Natural killer cell (primary cell): Measurements from ENCODE around the gene LRP1B. TPM values are rescaled to one million over a fixed set of nuclear protein-coding genes. Genes with fewer than 3 reads are reported as not detected.

Source experiments
- ATAC-seq, 3 donors: fragments of 150-1000 bp in 2 of 3; fragments of 200-7000 bp in 1 of 3; cut with Tn5 transposase; 1 replicate in 1 of 3; 2 replicates in 2 of 3; pipeline ENCODE4 v1.10.0; 2021; ENCODE audit warnings: mild to moderate bottlenecking in 2 of 3, moderate library complexity in 2 of 3
- DNase-seq, 2 donors: peaks; one replicate each; pipeline versions ENCODE4 v3.0.0 to v3.0.0-alpha.2; 2013 to 2021; ENCODE audit warnings: mixed read lengths in 1 of 2
- H3K27ac ChIP-seq: one replicate; pipeline ENCODE4 v1.5.1; 2013; ENCODE audit warnings: mild to moderate bottlenecking, low read length
- H3K27me3 ChIP-seq: one replicate; pipeline ENCODE4 v1.6.1; 2013; ENCODE audit warnings: low read length; ENCODE audit not compliant: control insufficient read depth, insufficient read depth
- H3K36me3 ChIP-seq: one replicate; pipeline ENCODE4 v1.6.1; 2013; ENCODE audit warnings: low read length; ENCODE audit not compliant: control insufficient read depth, insufficient read depth
- H3K4me1 ChIP-seq: one replicate; pipeline ENCODE4 v1.6.1; 2013; ENCODE audit warnings: low read length; ENCODE audit not compliant: control insufficient read depth, insufficient read depth
- H3K4me3 ChIP-seq: one replicate; pipeline ENCODE4 v1.5.1; 2013; ENCODE audit warnings: low read length
- H3K9me3 ChIP-seq: one replicate; pipeline ENCODE4 v1.6.1; 2013; ENCODE audit warnings: low read length; ENCODE audit not compliant: control insufficient read depth, insufficient read depth
- H3K27ac Mint-ChIP-seq, 2 donors: one replicate each; pipeline ENCODE4 v1.8.0; 2022; ENCODE audit warnings: mild to moderate bottlenecking in 2 of 2, mixed read lengths in 2 of 2, moderate library complexity in 1 of 2
- H3K27me3 Mint-ChIP-seq, 2 donors: one replicate each; pipeline ENCODE4 v1.8.0; 2022; ENCODE audit warnings: low read depth in 2 of 2, mixed read lengths in 2 of 2
- H3K36me3 Mint-ChIP-seq: one replicate; pipeline ENCODE4 v1.8.0; 2022; ENCODE audit warnings: mixed read lengths
- H3K4me1 Mint-ChIP-seq, 2 donors: one replicate each; pipeline ENCODE4 v1.8.0; 2022; ENCODE audit warnings: mixed read lengths in 2 of 2
- H3K4me3 Mint-ChIP-seq: one replicate; pipeline ENCODE4 v1.8.0; 2022; ENCODE audit warnings: mild to moderate bottlenecking, moderate library complexity, mixed read lengths
- H3K9me3 Mint-ChIP-seq, 2 donors: one replicate each; pipeline ENCODE4 v1.8.0; 2022; ENCODE audit warnings: mixed read lengths in 2 of 2
- WGBS: methylation state at CpG from one replicate; pipeline ENCODE4 v1.1.7; 2013; ENCODE audit warnings: missing lambda C conversion rate; ENCODE audit not compliant: insufficient coverage; 5-methylcytosine and 5-hydroxymethylcytosine counted together
- intact Hi-C: fragments of 100-400 bp; cut with micrococcal nuclease; formaldehyde crosslinking; loops from one replicate; pipeline ENCODE4 v1.14.2; 2022
- total RNA-seq, 4 donors: library from RNA; stranded (reverse); fragments of 120-200 nt in 1 of 4; gene quantifications; one replicate each; pipeline versions ENCODE4 v1.2.3 to v1.2.4, GENCODE V29; 2013 to 2022
- TF ChIP-seq, protein P1 (sequence below): fragments of 200-600 bp; IDR thresholded peaks from one replicate; pipeline ENCODE4 v1.8.0; 2022; ENCODE audit warnings: antibody characterized with exemption

Gene LRP1B
- total RNA-seq, 3 donors from 2014 or later (not counting 1 experiment from before 2014, with no cell fraction given) = 0.05 TPM; not detected in 2

DNA sequence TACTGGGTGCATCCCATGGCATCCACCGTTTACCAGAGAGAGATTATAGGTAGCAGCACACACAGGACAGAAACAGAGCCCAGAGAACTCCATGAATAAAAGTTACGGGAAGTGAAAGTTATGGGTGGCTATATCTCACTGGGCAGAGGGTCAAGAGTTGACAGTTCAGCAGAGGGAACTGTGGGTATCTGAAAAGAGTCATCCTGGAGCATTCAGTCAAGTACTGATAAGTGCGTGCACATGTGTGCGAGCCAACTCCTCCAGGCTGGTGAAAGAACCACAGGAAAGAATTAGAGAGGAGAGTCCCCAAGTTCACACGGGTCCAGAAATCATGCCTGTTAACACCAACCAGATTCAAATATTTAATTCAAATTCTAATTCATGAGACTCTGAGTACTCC, 1588.2 kb downstream of the LRP1B start:
- no peaks in the 10 kb centered on the region for H3K36me3 ChIP-seq
- H3K4me1 ChIP-seq = no peaks in the 10 kb centered on the region
- intact Hi-C loops = no loop called here
- H3K9me3 ChIP-seq = peaks cover 3% of the 10 kb centered on the region
- H3K27me3 ChIP-seq = no peaks in the 10 kb centered on the region
- Mint-ChIP-seq H3K9me3 (peaks cover 10 to 28% of the 10 kb centered on the region in 2 donors), H3K36me3 (no peaks in the 10 kb centered on the region), H3K4me1 (no peaks in the 10 kb centered on the region), H3K4me3 (no peak overlapping the region), H3K27ac (no peak overlapping the region), H3K27me3 (no peaks in the 10 kb centered on the region)
- DNase-seq = no peak
- TF ChIP-seq, protein P1, sequence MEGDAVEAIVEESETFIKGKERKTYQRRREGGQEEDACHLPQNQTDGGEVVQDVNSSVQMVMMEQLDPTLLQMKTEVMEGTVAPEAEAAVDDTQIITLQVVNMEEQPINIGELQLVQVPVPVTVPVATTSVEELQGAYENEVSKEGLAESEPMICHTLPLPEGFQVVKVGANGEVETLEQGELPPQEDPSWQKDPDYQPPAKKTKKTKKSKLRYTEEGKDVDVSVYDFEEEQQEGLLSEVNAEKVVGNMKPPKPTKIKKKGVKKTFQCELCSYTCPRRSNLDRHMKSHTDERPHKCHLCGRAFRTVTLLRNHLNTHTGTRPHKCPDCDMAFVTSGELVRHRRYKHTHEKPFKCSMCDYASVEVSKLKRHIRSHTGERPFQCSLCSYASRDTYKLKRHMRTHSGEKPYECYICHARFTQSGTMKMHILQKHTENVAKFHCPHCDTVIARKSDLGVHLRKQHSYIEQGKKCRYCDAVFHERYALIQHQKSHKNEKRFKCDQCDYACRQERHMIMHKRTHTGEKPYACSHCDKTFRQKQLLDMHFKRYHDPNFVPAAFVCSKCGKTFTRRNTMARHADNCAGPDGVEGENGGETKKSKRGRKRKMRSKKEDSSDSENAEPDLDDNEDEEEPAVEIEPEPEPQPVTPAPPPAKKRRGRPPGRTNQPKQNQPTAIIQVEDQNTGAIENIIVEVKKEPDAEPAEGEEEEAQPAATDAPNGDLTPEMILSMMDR = no peak
- ATAC-seq = no peak
- H3K27ac ChIP-seq = no peak overlapping the region
- no peak overlapping the region for H3K4me3 ChIP-seq
- 92% methylated on average over 5 of the region's 5 CpGs for WGBS

DNA sequence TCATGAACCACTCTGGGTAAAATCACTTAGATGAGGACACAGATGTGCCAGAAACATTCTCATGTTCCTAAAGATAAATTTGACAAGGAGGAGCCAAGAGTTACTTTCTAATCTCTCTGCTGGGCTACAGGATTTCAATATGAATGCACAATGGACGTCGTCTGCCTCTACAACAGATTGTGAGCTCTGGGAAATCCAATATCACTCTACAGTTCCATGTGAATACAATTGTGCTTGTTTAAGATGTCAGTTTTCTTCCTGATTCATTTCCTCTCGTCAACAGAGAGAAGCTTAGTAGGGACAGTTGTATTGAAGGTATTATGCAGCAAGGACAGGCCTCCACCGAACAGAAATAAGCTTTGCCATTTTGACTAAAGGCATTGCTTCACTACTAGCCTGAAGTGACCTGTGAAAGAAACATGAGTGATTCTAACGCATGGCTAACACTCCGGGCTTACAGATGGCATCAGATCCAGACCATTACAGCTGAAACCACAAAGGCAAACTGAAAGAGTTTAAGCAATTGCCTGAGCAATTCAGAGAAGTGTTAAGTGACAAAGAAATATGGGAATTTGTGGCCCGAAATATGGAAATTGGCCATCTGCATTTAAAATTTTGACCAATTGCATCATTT, 1591.5 kb downstream of the LRP1B start:
- TF ChIP-seq, protein P1 = no peak
- Histone ChIP-seq H3K27ac (no peak overlapping the region), H3K9me3 (no peaks in the 10 kb centered on the region), H3K36me3 (no peaks in the 10 kb centered on the region), H3K27me3 (no peaks in the 10 kb centered on the region), H3K4me1 (no peaks in the 10 kb centered on the region), H3K4me3 (no peak overlapping the region)
- Mint-ChIP-seq H3K27ac (no peak overlapping the region), H3K36me3 (no peaks in the 10 kb centered on the region), H3K27me3 (no peaks in the 10 kb centered on the region), H3K4me3 (no peak overlapping the region), H3K9me3 (peaks cover 3 to 12% of the 10 kb centered on the region in 2 donors), H3K4me1 (no peaks in the 10 kb centered on the region)
- ATAC-seq (no peak), DNase-seq (no peak)
- intact Hi-C loops = no loop called here
- WGBS = 83% methylated on average over 7 of the region's 7 CpGs

DNA sequence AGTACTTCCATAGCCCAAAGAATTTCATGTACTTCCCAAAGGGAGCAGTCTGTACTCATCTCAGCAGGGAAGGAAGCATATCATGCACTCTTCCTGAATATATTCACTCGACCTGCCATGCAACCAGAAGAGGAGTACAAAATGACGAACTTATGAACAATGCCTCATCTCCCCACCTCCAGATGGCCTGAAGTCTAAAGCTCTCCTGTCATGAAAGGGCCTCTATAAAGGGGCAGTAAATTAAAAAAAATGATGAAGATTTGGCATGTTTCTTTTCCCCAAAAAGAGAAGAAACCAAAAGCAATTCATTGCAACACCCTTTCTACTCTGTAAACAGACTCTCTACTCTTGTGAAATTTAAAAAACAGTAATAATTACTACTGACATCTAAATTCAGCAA, 1601.1 kb downstream of the LRP1B start:
- no peak overlapping the region for H3K4me3 Mint-ChIP-seq
- DNase-seq = no peak

More for the DNA sequence above, 1601.1 kb downstream of the LRP1B start:
- Histone ChIP-seq H3K4me3 (no peak overlapping the region), H3K36me3 (no peaks in the 10 kb centered on the region), H3K27ac (no peak overlapping the region), H3K9me3 (no peaks in the 10 kb centered on the region), H3K27me3 (no peaks in the 10 kb centered on the region), H3K4me1 (no peaks in the 10 kb centered on the region)
- intact Hi-C loops = no loop called here
- no peaks in the 10 kb centered on the region for H3K36me3 Mint-ChIP-seq
- WGBS = 45% methylated on average over 1 of the region's 2 CpGs
- no peaks in the 10 kb centered on the region for H3K27me3 Mint-ChIP-seq
- H3K4me1 Mint-ChIP-seq = no peaks in the 10 kb centered on the region
- H3K27ac Mint-ChIP-seq = no peak overlapping the region
- TF ChIP-seq, protein P1 = no peak
- no peak for ATAC-seq
- H3K9me3 Mint-ChIP-seq = peaks cover 19% of the 10 kb centered on the region in 2 donors
